PFSK-1 (cell line): Measurements from ENCODE around the gene PMFBP1.

Experiments used
- POLR2AphosphoS5 ChIP-seq: IDR thresholded peaks from 2 replicates; pipeline ENCODE4 v1.6.1; 2012; ENCODE audit warnings: low read depth, mild to moderate bottlenecking, control low read depth, low read length, moderate library complexity
- TF ChIP-seq, protein P1 (sequence below), 2 experiments: IDR thresholded peaks; 2 replicates each; pipeline versions ENCODE4 v1.6.1 to v1.8.0; 2011 to 2012; ENCODE audit warnings: low read depth in 2 of 2, low read length in 2 of 2, control low read depth in 1 of 2, inconsistent platforms in 1 of 2, mild to moderate bottlenecking in 1 of 2, moderate library complexity in 1 of 2; ENCODE audit not compliant: insufficient read depth in 1 of 2

DNA sequence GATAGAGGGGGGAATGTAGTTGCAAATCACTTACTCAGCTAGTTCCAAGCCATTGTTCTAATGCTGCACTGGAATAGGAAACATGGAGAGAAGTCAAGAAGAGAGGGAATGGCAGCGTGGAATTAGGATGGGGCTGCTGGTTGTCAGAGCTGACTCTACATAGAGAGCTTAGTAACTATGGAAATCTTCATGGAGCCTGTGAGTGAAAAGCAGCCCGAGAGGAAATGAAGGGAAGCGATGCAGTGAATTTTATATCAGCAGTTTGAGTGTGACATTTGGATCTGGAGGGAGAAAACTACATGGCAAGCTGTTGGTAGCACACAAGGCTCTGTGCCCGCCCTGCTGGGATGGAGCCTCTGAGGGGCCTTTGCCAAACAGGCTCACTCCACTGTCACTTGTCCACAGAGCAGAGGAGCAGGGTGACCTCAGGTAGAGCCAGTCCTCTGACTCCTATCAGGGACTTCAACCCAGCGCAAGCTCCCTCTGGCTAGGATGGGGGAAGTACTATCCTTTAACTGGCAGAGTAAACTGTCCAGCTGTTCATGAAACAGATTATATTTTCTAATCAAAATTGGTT lies 27.9 kb upstream of the PMFBP1 start:
- no peak for TF ChIP-seq POLR2AphosphoS5
- TF ChIP-seq, protein P1, sequence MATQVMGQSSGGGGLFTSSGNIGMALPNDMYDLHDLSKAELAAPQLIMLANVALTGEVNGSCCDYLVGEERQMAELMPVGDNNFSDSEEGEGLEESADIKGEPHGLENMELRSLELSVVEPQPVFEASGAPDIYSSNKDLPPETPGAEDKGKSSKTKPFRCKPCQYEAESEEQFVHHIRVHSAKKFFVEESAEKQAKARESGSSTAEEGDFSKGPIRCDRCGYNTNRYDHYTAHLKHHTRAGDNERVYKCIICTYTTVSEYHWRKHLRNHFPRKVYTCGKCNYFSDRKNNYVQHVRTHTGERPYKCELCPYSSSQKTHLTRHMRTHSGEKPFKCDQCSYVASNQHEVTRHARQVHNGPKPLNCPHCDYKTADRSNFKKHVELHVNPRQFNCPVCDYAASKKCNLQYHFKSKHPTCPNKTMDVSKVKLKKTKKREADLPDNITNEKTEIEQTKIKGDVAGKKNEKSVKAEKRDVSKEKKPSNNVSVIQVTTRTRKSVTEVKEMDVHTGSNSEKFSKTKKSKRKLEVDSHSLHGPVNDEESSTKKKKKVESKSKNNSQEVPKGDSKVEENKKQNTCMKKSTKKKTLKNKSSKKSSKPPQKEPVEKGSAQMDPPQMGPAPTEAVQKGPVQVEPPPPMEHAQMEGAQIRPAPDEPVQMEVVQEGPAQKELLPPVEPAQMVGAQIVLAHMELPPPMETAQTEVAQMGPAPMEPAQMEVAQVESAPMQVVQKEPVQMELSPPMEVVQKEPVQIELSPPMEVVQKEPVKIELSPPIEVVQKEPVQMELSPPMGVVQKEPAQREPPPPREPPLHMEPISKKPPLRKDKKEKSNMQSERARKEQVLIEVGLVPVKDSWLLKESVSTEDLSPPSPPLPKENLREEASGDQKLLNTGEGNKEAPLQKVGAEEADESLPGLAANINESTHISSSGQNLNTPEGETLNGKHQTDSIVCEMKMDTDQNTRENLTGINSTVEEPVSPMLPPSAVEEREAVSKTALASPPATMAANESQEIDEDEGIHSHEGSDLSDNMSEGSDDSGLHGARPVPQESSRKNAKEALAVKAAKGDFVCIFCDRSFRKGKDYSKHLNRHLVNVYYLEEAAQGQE (IDR thresholded peaks at IDR 0.05; ENCODE audit: insufficient read depth in 1 of 2, low read depth in 2 of 2, low read length in 2 of 2) = no peak
